Measurements from ENCODE around the gene MAP1LC3B2. TPM values are rescaled to one million over a fixed set of nuclear protein-coding genes. Genes with fewer than 3 reads are reported as not detected.

The MAP1LC3B2 gene
- polyA plus RNA-seq, 1 of the 3 experiments (the other 2 are of a cell fraction), result 0.76 TPM

DNA sequence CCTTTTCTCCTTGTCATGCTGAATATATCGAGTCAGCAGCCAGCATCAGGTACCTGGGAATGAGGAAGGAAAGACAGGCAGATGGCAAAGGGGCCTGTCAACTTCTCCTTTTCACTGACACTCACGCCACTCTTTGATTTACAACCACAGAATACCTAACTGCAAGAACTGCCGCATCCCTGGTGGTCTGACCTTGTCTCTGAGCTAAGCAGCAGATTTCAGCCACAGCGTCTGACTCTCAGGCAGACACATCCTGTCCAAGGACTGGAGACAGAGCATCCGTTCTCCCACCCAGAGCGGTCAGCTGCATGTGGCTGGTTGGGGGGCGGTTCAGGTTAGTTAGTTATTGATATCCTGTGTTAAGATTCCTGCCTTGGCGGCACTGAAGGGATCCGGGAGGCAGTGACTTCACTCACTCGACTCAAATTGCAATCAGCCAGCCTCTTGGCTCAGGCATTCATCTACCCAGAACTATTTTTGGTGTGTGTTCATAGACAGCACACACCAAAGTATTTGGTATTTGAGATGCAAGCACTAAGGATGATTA lies 11.2 kb upstream of the MAP1LC3B2 start:
- no peak for DNase-seq
- H3K9me2 ChIP-seq, result no peaks in the 10 kb centered on the region
- TF ChIP-seq ZBTB33 (IDR thresholded peaks at IDR 0.05; ENCODE audit: borderline replicate concordance, low read depth) (no peak), NFIC (IDR thresholded peaks at IDR 0.05; ENCODE audit: borderline replicate concordance) (no peak), RXRA (IDR thresholded peaks at IDR 0.05; ENCODE audit: borderline replicate concordance, low read depth) (no peak), FOXM1 (IDR thresholded peaks at IDR 0.05; ENCODE audit: low read depth) (no peak), FOXJ3 (CRISPR knock-in tag; IDR thresholded peaks at IDR 0.05) (no peak), CTCF (IDR thresholded peaks at IDR 0.05) (no peak), POLR2AphosphoS5 (IDR thresholded peaks at IDR 0.05; ENCODE audit: low read depth, low read length) (no peak), MEF2A (IDR thresholded peaks at IDR 0.05; ENCODE audit: borderline replicate concordance, low read depth) (no peak), NRF1 (IDR thresholded peaks at IDR 0.05; ENCODE audit: low read depth, low read length) (no peak), MXI1 (IDR thresholded peaks at IDR 0.05; ENCODE audit: low read depth, low read length) (no peak), ELF1 (IDR thresholded peaks at IDR 0.05) (no peak), YY1 (IDR thresholded peaks at IDR 0.05; ENCODE audit: low read depth) (no peak), JUND (IDR thresholded peaks at IDR 0.05) (no peak), TEAD4 (IDR thresholded peaks at IDR 0.05; ENCODE audit: borderline replicate concordance, insufficient read depth) (no peak), SIN3A (IDR thresholded peaks at IDR 0.05; ENCODE audit: borderline replicate concordance, low read depth, low read length) (no peak), RCOR1 (IDR thresholded peaks at IDR 0.05; ENCODE audit: low read length) (no peak), TCF12 (IDR thresholded peaks at IDR 0.05) (no peak)
- TF ChIP-seq, protein P1, sequence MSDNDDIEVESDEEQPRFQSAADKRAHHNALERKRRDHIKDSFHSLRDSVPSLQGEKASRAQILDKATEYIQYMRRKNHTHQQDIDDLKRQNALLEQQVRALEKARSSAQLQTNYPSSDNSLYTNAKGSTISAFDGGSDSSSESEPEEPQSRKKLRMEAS (IDR thresholded peaks at IDR 0.05; ENCODE audit: low read depth), result no peak
- H3K27ac ChIP-seq (ENCODE audit: low read depth in 2 of 2, low read length in 1 of 2), result no peak overlapping the region
- CTCF ChIA-PET, result no interaction called here
- no peak overlapping the region for H3K9ac ChIP-seq
- no peaks in the 10 kb centered on the region for H4K20me1 ChIP-seq (ENCODE audit: insufficient read depth)
- H3K27me3 ChIP-seq (ENCODE audit: insufficient read depth), result no peaks in the 10 kb centered on the region
- H2AFZ ChIP-seq (ENCODE audit: low read depth), result no peak overlapping the region
- POLR2A ChIA-PET, result no interaction called here
- peaks cover 0 to 7% of the 10 kb centered on the region in 2 experiments; a peak in 1 of 4 replicates for H3K4me1 ChIP-seq (ENCODE audit: control insufficient read depth in 1 of 2, insufficient read depth in 2 of 2, low read depth in 1 of 2, low read length in 1 of 2)
- H3K36me3 ChIP-seq (replicated peaks in 1 of 2; ENCODE audit: control insufficient read depth in 1 of 2, insufficient read depth in 2 of 2, low read length in 1 of 2), result no peaks in the 10 kb centered on the region
- H3K4me2 ChIP-seq, result no peak overlapping the region
- no peaks in the 10 kb centered on the region for H3K79me2 ChIP-seq (ENCODE audit: insufficient read depth)
- 86% methylated on average over 10 of the region's 10 CpGs for WGBS (ENCODE audit: low lambda C conversion rate)
- no peak overlapping the region for H3K4me3 ChIP-seq (ENCODE audit: low read depth in 2 of 2, low read length in 1 of 2)
- no peaks in the 10 kb centered on the region for H3F3A ChIP-seq (replicated peaks; ENCODE audit: insufficient read depth)
- H3K9me3 ChIP-seq, result no peaks in the 10 kb centered on the region

Measured in SK-N-SH (cell line).